ENCODE results near the gene CBR1.

CBR1 gene

GRCh38 chr21:36120304-36120888, 50.6 kb downstream of the CBR1 start:
- DNase-seq = no peak
